ENCODE measurements around the gene SLC37A3.
"Not testable (repeated sequence)": the region's sequence is repeated elsewhere in the genome, so short reads cannot be mapped to it uniquely, and the experiment has no call there.

Gene SLC37A3

GRCh38 chr7:140397784-140398750, at the start of gene SLC37A3:
TSS of gene SLC37A3 (minus strand) at chr7:140398530. CDS start at chr7:140382526, 16,004 bp downstream.
- DNase-seq (ENCODE audit: low read depth, low spot score): peak; percentile 67

- DNase-seq (ENCODE audit: low read depth, low spot score): no peak
Observed at GRCh38 chr7:140447841-140448240, 49.5 kb upstream of the SLC37A3 start.

GRCh38 chr7:140446467-140446866, 48.1 kb upstream of the SLC37A3 start:
- DNase-seq (ENCODE audit: low read depth, low spot score): no peak

- no peak for DNase-seq (ENCODE audit: low read depth, low spot score)
Observed at GRCh38 chr7:140441519-140441918, 43.2 kb upstream of the SLC37A3 start.

- DNase-seq (ENCODE audit: low read depth, low spot score): no peak
Observed at GRCh38 chr7:140440593-140440992, 42.3 kb upstream of the SLC37A3 start.

GRCh38 chr7:140439359-140439758, 41.0 kb upstream of the SLC37A3 start:
- DNase-seq (ENCODE audit: low read depth, low spot score): no peak

GRCh38 chr7:140435252-140435895, 37.0 kb upstream of the SLC37A3 start:
- DNase-seq (ENCODE audit: low read depth, low spot score): no peak

GRCh38 chr7:140433396-140433795, 35.1 kb upstream of the SLC37A3 start:
- no peak for DNase-seq (ENCODE audit: low read depth, low spot score)

- no peak for DNase-seq (ENCODE audit: low read depth, low spot score)
Observed at GRCh38 chr7:140426130-140426529, 27.8 kb upstream of the SLC37A3 start.

GRCh38 chr7:140425718-140426117, 27.4 kb upstream of the SLC37A3 start:
- DNase-seq (ENCODE audit: low read depth, low spot score): no peak

- no peak for DNase-seq (ENCODE audit: low read depth, low spot score)
Observed at GRCh38 chr7:140423501-140423900, 25.2 kb upstream of the SLC37A3 start.

GRCh38 chr7:140421521-140421920, 23.2 kb upstream of the SLC37A3 start:
- no peak for DNase-seq (ENCODE audit: low read depth, low spot score)

- DNase-seq (ENCODE audit: low read depth, low spot score): no peak
Observed at GRCh38 chr7:140418653-140419052, 20.3 kb upstream of the SLC37A3 start.

GRCh38 chr7:140418156-140418472, 19.8 kb upstream of the SLC37A3 start:
- not testable (repeated sequence) for DNase-seq (ENCODE audit: low read depth, low spot score)

GRCh38 chr7:140417456-140418155, 19.3 kb upstream of the SLC37A3 start:
- DNase-seq (ENCODE audit: low read depth, low spot score): no peak

GRCh38 chr7:140416560-140416959, 18.2 kb upstream of the SLC37A3 start:
- DNase-seq (ENCODE audit: low read depth, low spot score): no peak

GRCh38 chr7:140415816-140416215, 17.5 kb upstream of the SLC37A3 start:
- DNase-seq (ENCODE audit: low read depth, low spot score): not testable (repeated sequence)

- DNase-seq (ENCODE audit: low read depth, low spot score): no peak
Observed at GRCh38 chr7:140415361-140415760, 17.0 kb upstream of the SLC37A3 start.

- DNase-seq (ENCODE audit: low read depth, low spot score): no peak
Observed at GRCh38 chr7:140404565-140405065, 6.3 kb upstream of the SLC37A3 start.

- peak; percentile 12 for DNase-seq (ENCODE audit: low read depth, low spot score)
Observed at GRCh38 chr7:140403878-140404564, 5.7 kb upstream of the SLC37A3 start, which contains the start of gene RAB19. TSS of gene RAB19 (plus strand) at chr7:140404058. CDS start at chr7:140407647, 3,589 bp downstream.

- no peak for DNase-seq (ENCODE audit: low read depth, low spot score)
Observed at GRCh38 chr7:140402178-140402835, 4.0 kb upstream of the SLC37A3 start.

Measured in activated naive CD8-positive, alpha-beta T cell treated with anti-CD3 and anti-CD28 coated beads, Interleukin-2, amount 50 U/mL, for 16 hours (primary cell).